ENCODE measurements around the gene GBP2.

DNA sequence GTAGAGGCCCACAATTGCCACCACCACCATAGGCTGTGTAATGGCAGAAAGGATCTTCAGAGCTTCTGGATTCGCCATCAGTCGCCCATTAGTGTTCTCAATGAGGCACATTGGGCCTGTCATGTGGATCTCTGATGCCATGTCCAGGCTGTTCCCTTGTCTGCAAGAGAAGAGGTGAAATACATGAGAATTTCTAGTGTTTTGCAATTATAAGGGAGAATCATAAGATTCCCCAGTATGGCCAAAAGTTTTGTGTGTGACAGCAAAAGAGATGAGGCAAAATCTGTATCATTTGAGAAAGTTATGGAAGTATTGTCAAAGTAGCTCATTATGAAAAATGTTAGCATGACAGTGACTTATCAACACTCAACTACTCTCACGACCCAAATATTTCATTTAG lies 62.8 kb downstream of the GBP2 start:
- TF ChIP-seq, protein P1, sequence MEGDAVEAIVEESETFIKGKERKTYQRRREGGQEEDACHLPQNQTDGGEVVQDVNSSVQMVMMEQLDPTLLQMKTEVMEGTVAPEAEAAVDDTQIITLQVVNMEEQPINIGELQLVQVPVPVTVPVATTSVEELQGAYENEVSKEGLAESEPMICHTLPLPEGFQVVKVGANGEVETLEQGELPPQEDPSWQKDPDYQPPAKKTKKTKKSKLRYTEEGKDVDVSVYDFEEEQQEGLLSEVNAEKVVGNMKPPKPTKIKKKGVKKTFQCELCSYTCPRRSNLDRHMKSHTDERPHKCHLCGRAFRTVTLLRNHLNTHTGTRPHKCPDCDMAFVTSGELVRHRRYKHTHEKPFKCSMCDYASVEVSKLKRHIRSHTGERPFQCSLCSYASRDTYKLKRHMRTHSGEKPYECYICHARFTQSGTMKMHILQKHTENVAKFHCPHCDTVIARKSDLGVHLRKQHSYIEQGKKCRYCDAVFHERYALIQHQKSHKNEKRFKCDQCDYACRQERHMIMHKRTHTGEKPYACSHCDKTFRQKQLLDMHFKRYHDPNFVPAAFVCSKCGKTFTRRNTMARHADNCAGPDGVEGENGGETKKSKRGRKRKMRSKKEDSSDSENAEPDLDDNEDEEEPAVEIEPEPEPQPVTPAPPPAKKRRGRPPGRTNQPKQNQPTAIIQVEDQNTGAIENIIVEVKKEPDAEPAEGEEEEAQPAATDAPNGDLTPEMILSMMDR (IDR thresholded peaks at IDR 0.05), result no peak
- TF ChIP-seq POLR2AphosphoS5 (IDR thresholded peaks at IDR 0.05) (no peak), POLR2A (IDR thresholded peaks at IDR 0.05; ENCODE audit: low read depth) (no peak)

Measured in esophagus muscularis mucosa (tissue), 3 donors.